Esophagus muscularis mucosa (tissue), 4 donors: ENCODE measurements around the gene LRAT. TPM values are rescaled to one million over a fixed set of nuclear protein-coding genes. Genes with fewer than 3 reads are reported as not detected.

Experiments used
- DNase-seq: peaks from one replicate; pipeline ENCODE4 v3.0.0-alpha.2; 2017; ENCODE audit errors: extremely low spot score
- H3K27ac ChIP-seq, 4 donors: fragments of 200-600 bp; sonication (generic); replicated peaks in 1 of 4; 1 replicate in 3 of 4; 2 replicates in 1 of 4; pipeline ENCODE4 v1.5.1; 2016 to 2019; ENCODE audit warnings: mild to moderate bottlenecking in 1 of 4
- H3K27me3 ChIP-seq, 4 donors: fragments of 200-600 bp; sonication (generic); one replicate each; pipeline versions ENCODE4 v1.5.1 to v1.6.0; 2016 to 2019
- H3K36me3 ChIP-seq, 4 donors: fragments of 200-600 bp; sonication (generic); one replicate each; pipeline ENCODE4 v1.5.1; 2016 to 2019
- H3K4me1 ChIP-seq, 4 donors: fragments of 200-600 bp; sonication (generic); one replicate each; pipeline ENCODE4 v1.5.1; 2016 to 2019
- H3K4me3 ChIP-seq, 4 donors: fragments of 200-600 bp; sonication (generic); 1 replicate in 2 of 4; 2 replicates in 2 of 4; pipeline ENCODE4 v1.5.1; 2016 to 2019; ENCODE audit warnings: mild to moderate bottlenecking in 4 of 4, moderate library complexity in 1 of 4
- H3K9me3 ChIP-seq, 4 donors: fragments of 200-600 bp; sonication (generic); 1 replicate in 3 of 4; 2 replicates in 1 of 4; pipeline ENCODE4 v1.5.1; 2016 to 2019
- CTCF ChIP-seq, 3 experiments: fragments of 200-600 bp in 2 of 3; fragments of 450-650 bp in 1 of 3; sonication (generic) in 2 of 3; IDR thresholded peaks; one replicate each; pipeline ENCODE4 v1.5.1; 2017 to 2019; ENCODE audit warnings: antibody characterized with exemption in 3 of 3, mild to moderate bottlenecking in 2 of 3, moderate library complexity in 1 of 3
- EP300 ChIP-seq: sonication (generic); formaldehyde crosslinking; IDR thresholded peaks from one replicate; pipeline ENCODE4 v1.6.1; 2017; ENCODE audit warnings: antibody characterized with exemption
- POLR2A ChIP-seq: fragments of 450-650 bp; IDR thresholded peaks from one replicate; pipeline ENCODE4 v1.6.1; 2017; ENCODE audit warnings: antibody characterized with exemption, moderate library complexity, mild to moderate bottlenecking, low read depth
- POLR2AphosphoS5 ChIP-seq, 2 donors: sonication (generic); formaldehyde crosslinking; IDR thresholded peaks; one replicate each; pipeline ENCODE4 v1.6.1; 2017; ENCODE audit warnings: antibody characterized with exemption in 2 of 2
- WGBS: methylation state at CpG from one replicate; pipeline ENCODE4 v1.1.5; 2018; 5-methylcytosine and 5-hydroxymethylcytosine counted together
- intact Hi-C: fragments of 100-400 bp; cut with DNase I; formaldehyde crosslinking; loops from one replicate; pipeline ENCODE4 v1.15.1; 2023
- total RNA-seq, 4 donors: library from RNA; depleted of rRNA; stranded (reverse); fragments of >200 nt; gene quantifications; one replicate each; pipeline versions ENCODE4 v1.1.0 to v1.2.1, GENCODE V29; 2016

The LRAT gene
- under 1 TPM; 0.19 to 0.83 (median 0.39) TPM for total RNA-seq

GRCh38 chr4:154743683-154744340 lies at the start of gene LRAT:
TSS of gene LRAT (plus strand) at chr4:154744000. CDS start at chr4:154744327, 327 bp downstream.
- DNase-seq: no peak
- H3K9me3 ChIP-seq: no peaks in the 10 kb centered on the region
- TF ChIP-seq POLR2AphosphoS5 (IDR thresholded peaks at IDR 0.05) (no peak), CTCF (IDR thresholded peaks at IDR 0.05) (no peak), POLR2A (no peak), EP300 (no peak)
- H3K4me1 ChIP-seq: peaks cover 17 to 34% (median 33%) of the 10 kb centered on the region in 4 donors
- H3K36me3 ChIP-seq: no peaks in the 10 kb centered on the region
- H3K27ac ChIP-seq: no peak within 1 kb of the TSS
- intact Hi-C loops: no loop called here
- H3K4me3 ChIP-seq: peak within 1 kb of the TSS; percentile 55 to 63 (median 58)
- WGBS: 2% methylated on average over 23 of the region's 55 CpGs
- H3K27me3 ChIP-seq: peaks cover 0 to 39% (median 21%) of the 10 kb centered on the region in 4 donors

DNA sequence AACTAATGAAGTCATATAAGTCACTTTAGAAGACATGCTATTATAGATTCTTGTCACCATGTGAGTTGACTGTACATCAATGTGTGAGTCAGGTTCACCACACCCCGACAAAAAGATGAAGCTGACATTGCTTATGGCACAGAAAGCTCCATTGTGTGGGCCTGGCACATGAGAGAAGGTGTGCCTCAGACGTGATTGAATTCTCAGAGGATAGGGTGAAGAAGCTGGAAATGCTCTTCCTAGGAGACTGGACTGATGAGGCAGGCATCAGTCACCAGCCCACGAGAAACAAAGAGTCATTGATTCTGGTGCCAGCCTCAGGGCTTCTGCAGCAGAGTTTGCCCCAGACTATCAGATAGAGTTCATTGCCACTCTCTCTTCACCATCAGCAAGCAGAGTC lies 35.9 kb upstream of the LRAT start:
- Histone ChIP-seq H3K4me3 (no peak overlapping the region), H3K9me3 (no peaks in the 10 kb centered on the region), H3K36me3 (no peaks in the 10 kb centered on the region), H3K4me1 (no peaks in the 10 kb centered on the region), H3K27me3 (no peaks in the 10 kb centered on the region), H3K27ac (no peak overlapping the region)
- no peak for TF ChIP-seq EP300
- no peak for TF ChIP-seq POLR2A
- no peak for TF ChIP-seq POLR2AphosphoS5 (IDR thresholded peaks at IDR 0.05)
- no peak for TF ChIP-seq CTCF (IDR thresholded peaks at IDR 0.05)
- DNase-seq: no peak
- 73% methylated on average over 3 of the region's 3 CpGs for WGBS
- intact Hi-C loops: no loop called here

- no peak for DNase-seq
- Histone ChIP-seq H3K27me3 (no peaks in the 10 kb centered on the region), H3K4me3 (no peak overlapping the region), H3K9me3 (no peaks in the 10 kb centered on the region), H3K4me1 (no peaks in the 10 kb centered on the region), H3K27ac (no peak overlapping the region), H3K36me3 (no peaks in the 10 kb centered on the region)
- intact Hi-C loops: no loop called here
- WGBS: 47% methylated on average over 4 of the region's 4 CpGs
- TF ChIP-seq POLR2AphosphoS5 (IDR thresholded peaks at IDR 0.05) (no peak), EP300 (no peak), CTCF (IDR thresholded peaks at IDR 0.05) (no peak), POLR2A (no peak)
Measured at GRCh38 chr4:154709550-154709949, 34.2 kb upstream of the LRAT start.

- Histone ChIP-seq H3K27ac (no peak overlapping the region), H3K36me3 (no peaks in the 10 kb centered on the region), H3K9me3 (no peaks in the 10 kb centered on the region), H3K27me3 (no peaks in the 10 kb centered on the region), H3K4me1 (no peaks in the 10 kb centered on the region), H3K4me3 (no peak overlapping the region)
- intact Hi-C loops: no loop called here
- DNase-seq: no peak
- TF ChIP-seq EP300 (no peak), POLR2AphosphoS5 (IDR thresholded peaks at IDR 0.05) (no peak), CTCF (IDR thresholded peaks at IDR 0.05) (no peak), POLR2A (no peak)
Measured at GRCh38 chr4:154711522-154711921, 32.3 kb upstream of the LRAT start.

DNA sequence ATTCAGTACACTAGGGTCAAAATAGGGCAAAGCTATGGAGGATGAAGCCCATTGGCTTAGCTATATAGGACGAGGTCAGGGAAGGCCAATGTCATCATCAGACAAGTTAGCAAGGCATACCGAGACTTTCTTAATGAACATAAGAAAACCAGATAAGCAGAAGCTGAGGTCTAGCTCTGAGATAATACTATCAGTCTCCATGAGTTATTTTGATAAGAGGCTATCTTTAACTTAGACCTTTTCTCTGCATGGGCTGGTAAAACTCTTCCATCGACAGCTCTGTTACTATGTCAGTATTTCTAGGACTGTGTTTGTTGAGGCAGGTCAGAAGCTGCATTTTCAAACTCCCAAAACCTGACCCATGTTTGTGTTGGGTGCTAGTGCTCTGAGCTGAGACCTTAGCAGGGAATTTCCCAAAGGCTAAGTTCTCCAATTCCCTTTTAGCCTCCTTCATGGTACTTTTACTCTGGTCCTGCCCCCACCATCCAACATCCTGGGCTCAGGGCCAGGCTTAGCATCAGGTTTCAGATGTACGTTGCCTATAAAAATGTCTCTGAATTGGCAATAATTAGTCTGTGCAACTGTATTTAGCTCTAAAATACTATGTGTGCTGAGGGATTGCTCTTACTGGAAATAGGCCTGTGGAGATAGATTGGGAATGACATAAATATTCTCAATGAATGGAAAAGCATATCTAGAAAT lies 29.3 kb upstream of the LRAT start:
- TF ChIP-seq CTCF (IDR thresholded peaks at IDR 0.05) (no peak), POLR2AphosphoS5 (IDR thresholded peaks at IDR 0.05) (no peak), EP300 (no peak), POLR2A (no peak)
- no peak for DNase-seq
- Histone ChIP-seq H3K36me3 (no peaks in the 10 kb centered on the region), H3K27ac (no peak overlapping the region), H3K4me1 (no peaks in the 10 kb centered on the region), H3K9me3 (no peaks in the 10 kb centered on the region), H3K27me3 (no peaks in the 10 kb centered on the region), H3K4me3 (no peak overlapping the region)
- intact Hi-C loops: no loop called here
- 74% methylated on average over 4 of the region's 4 CpGs for WGBS
